Adrenal gland (tissue), 5 donors: ENCODE measurements around the gene EBP.

Experiments used
- POLR2A ChIP-seq, 2 donors: fragments of 450-650 bp; IDR thresholded peaks; one replicate each; pipeline ENCODE4 v1.6.1; 2017; ENCODE audit warnings: antibody characterized with exemption in 2 of 2, mild to moderate bottlenecking in 2 of 2, moderate library complexity in 1 of 2
- TF ChIP-seq, protein P1 (sequence below), 6 experiments: fragments of 450-650 bp in 4 of 6; fragments of 200-600 bp in 2 of 6; sonication (generic) in 1 of 6; IDR thresholded peaks; 1 replicate in 5 of 6; 2 replicates in 1 of 6; pipeline versions ENCODE4 v1.5.1 to v1.8.0; 2016 to 2021; ENCODE audit warnings: antibody characterized with exemption in 6 of 6, mild to moderate bottlenecking in 2 of 6, moderate library complexity in 1 of 6
- donor health status: DM: no; HTN: no; CAD: no.

- no peak for TF ChIP-seq POLR2A (IDR thresholded peaks at IDR 0.05)
- TF ChIP-seq, protein P1, sequence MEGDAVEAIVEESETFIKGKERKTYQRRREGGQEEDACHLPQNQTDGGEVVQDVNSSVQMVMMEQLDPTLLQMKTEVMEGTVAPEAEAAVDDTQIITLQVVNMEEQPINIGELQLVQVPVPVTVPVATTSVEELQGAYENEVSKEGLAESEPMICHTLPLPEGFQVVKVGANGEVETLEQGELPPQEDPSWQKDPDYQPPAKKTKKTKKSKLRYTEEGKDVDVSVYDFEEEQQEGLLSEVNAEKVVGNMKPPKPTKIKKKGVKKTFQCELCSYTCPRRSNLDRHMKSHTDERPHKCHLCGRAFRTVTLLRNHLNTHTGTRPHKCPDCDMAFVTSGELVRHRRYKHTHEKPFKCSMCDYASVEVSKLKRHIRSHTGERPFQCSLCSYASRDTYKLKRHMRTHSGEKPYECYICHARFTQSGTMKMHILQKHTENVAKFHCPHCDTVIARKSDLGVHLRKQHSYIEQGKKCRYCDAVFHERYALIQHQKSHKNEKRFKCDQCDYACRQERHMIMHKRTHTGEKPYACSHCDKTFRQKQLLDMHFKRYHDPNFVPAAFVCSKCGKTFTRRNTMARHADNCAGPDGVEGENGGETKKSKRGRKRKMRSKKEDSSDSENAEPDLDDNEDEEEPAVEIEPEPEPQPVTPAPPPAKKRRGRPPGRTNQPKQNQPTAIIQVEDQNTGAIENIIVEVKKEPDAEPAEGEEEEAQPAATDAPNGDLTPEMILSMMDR (IDR thresholded peaks at IDR 0.05), result no peak
These were observed 29.2 kb upstream of the EBP start for GRCh38 chrX:48492293-48492910.
